Measurements from ENCODE around the gene KNL1.

GRCh38 chr15:40595219-40595618, 1.2 kb downstream of the KNL1 start:
- TF ChIP-seq, protein P1, sequence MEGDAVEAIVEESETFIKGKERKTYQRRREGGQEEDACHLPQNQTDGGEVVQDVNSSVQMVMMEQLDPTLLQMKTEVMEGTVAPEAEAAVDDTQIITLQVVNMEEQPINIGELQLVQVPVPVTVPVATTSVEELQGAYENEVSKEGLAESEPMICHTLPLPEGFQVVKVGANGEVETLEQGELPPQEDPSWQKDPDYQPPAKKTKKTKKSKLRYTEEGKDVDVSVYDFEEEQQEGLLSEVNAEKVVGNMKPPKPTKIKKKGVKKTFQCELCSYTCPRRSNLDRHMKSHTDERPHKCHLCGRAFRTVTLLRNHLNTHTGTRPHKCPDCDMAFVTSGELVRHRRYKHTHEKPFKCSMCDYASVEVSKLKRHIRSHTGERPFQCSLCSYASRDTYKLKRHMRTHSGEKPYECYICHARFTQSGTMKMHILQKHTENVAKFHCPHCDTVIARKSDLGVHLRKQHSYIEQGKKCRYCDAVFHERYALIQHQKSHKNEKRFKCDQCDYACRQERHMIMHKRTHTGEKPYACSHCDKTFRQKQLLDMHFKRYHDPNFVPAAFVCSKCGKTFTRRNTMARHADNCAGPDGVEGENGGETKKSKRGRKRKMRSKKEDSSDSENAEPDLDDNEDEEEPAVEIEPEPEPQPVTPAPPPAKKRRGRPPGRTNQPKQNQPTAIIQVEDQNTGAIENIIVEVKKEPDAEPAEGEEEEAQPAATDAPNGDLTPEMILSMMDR (IDR thresholded peaks at IDR 0.05), result no peak
- TF ChIP-seq POLR2A (IDR thresholded peaks at IDR 0.05) (no peak), POLR2AphosphoS5 (IDR thresholded peaks at IDR 0.05) (no peak)

Data from stomach (tissue), 4 donors.